ENCODE measurements around the gene SHB.

Gene SHB, protein sequence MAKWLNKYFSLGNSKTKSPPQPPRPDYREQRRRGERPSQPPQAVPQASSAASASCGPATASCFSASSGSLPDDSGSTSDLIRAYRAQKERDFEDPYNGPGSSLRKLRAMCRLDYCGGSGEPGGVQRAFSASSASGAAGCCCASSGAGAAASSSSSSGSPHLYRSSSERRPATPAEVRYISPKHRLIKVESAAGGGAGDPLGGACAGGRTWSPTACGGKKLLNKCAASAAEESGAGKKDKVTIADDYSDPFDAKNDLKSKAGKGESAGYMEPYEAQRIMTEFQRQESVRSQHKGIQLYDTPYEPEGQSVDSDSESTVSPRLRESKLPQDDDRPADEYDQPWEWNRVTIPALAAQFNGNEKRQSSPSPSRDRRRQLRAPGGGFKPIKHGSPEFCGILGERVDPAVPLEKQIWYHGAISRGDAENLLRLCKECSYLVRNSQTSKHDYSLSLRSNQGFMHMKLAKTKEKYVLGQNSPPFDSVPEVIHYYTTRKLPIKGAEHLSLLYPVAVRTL

DNA sequence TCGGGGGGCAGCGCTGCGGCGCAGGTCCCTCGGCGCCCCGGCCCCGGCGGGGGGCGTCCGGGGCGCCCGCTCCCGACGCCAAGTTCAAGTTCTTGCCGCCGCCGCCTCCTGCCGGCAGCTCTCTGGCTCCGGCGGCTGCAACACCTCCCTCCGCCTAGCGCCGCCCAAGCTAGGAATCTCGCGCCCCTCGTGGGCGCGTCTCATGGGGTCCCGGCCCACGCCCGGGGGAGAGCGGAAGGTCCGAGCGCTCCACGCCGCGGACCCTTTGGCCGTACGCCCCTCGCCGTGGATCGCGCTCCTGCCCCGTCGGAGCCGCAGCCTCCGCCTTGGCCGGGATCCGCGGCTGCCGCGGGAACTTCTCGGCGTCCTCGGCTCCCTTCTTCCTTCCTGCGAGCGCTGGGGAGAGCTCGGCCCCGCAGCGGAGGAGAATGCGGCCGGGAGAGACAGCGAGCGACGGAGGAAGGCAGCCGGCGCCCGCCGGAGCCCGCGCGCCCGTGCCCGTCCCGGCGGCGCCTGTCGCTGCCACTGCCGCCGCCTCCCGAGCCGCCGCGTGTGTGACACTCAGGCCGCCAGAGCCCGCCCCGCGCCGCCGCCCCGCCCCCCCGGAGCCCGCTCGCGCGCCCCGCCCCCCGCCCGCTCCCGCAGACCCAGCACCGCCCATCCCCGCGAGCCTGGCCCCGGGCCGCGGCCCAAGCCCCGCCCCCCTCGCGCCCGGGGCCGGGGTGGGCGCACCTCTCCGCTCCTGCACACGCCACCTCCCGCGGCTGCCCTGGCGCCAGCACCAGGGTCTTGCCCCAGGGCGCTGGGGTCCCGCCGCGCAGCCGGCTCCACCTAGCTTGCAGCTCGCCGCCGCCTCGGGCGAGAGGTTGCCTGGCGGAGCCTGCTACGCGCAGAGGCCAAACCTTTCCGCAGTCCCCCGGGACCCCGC, at the start of gene SHB:
SHB (minus strand) TSS at position 527 of the 928 bp plus-strand sequence. CDS start 582 bp downstream, outside the sequence.
- Mint-ChIP-seq H3K4me3 (peak within 1 kb of the TSS; percentile 80), H3K9me3 (no peaks in the 10 kb centered on the region), H3K27me3 (peaks cover 20% of the 10 kb centered on the region), H3K4me1 (ENCODE audit: low read depth) (peaks cover 29% of the 10 kb centered on the region), H3K27ac (no peak within 1 kb of the TSS), H3K36me3 (ENCODE audit: low read depth) (no peaks in the 10 kb centered on the region)

DNA sequence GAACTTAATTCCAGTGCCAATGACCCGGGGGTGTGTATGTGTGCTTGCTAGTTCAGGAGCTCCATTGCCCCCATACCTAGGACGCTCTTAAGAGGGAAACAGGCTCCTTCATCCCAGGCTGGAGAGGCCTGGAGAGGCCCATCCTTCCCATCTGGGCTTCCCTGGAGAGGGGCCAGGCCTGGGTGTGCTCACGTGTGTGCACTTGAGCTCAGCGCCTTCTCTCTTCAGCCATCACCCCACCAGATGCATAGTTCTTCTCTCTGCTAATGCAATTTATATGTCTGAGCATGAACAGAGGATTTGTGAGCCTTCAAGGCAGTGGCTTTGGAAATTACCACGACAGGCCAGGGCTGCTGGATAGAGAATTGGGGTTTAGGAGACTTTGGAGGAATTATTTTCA, 48.6 kb upstream of the SHB start:
- Mint-ChIP-seq H3K9me3 (no peaks in the 10 kb centered on the region), H3K4me3 (no peak overlapping the region), H3K27me3 (peaks cover 1% of the 10 kb centered on the region), H3K27ac (no peak overlapping the region), H3K4me1 (ENCODE audit: low read depth) (no peaks in the 10 kb centered on the region), H3K36me3 (ENCODE audit: low read depth) (no peaks in the 10 kb centered on the region)

DNA sequence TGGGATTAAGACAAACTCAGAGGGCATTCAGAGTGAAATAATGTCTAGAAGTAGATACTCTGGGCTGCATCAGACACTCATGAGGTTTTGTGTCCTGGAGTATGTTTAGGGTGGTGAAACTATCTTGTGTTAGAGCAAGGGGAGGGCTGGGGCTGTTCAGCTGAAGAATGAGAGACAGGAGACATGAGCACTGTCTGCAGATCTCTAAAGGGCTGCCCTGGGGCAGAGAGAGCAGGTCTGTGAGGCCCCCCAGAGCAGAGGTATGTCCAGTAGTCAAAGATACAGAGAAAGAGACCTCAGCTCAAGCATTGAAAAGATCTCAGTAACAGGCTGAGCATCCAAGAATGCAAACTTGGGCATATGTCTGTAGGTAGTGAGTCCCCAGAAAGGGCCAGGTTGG, 45.9 kb upstream of the SHB start:
- no peaks in the 10 kb centered on the region for H3K36me3 Mint-ChIP-seq (ENCODE audit: low read depth)
- H3K9me3 Mint-ChIP-seq: no peaks in the 10 kb centered on the region
- peaks cover 12% of the 10 kb centered on the region for H3K27me3 Mint-ChIP-seq
- no peaks in the 10 kb centered on the region for H3K4me1 Mint-ChIP-seq (ENCODE audit: low read depth)
- no peak overlapping the region for H3K4me3 Mint-ChIP-seq
- H3K27ac Mint-ChIP-seq: no peak overlapping the region

DNA sequence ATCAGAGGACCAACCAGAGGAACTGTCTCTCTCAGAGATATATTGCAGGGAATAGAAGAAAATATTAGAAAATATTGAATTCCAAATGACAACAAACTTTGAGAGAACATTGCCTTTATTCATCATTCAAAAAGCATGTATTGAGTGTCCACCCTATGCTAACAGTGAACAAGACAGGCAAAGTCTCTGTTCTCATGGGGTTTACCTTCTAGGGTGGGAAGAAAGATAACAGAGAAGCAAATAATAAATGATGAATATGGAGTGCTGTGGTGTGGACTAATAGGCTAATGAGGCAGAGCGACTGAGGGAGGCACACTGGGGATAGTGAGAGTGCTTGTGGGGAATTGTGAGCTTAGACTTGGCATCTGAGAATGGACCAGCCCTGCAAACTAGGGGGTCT, 43.4 kb upstream of the SHB start:
- Mint-ChIP-seq H3K27ac (no peak overlapping the region), H3K4me1 (ENCODE audit: low read depth) (no peaks in the 10 kb centered on the region), H3K36me3 (ENCODE audit: low read depth) (no peaks in the 10 kb centered on the region), H3K4me3 (no peak overlapping the region), H3K9me3 (no peaks in the 10 kb centered on the region), H3K27me3 (peaks cover 16% of the 10 kb centered on the region)

DNA sequence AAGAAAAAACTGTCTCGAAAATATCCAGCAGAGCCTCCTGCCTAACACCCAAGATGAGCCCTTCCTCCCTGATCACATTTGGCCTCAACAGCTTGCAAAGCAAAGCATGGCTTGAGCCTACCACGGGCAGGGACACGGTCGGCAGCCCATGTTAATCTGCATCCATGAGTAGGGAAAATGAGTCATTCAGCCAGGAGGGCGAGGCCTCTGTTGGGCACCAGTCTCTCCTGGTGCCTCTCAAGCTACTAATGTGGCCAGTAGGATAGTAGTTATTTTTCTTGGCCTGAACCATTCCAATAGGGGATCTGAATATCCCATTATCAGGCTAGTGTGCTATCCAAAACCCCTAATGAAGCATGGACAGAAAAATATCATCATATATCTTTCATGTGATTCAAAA, 43.0 kb upstream of the SHB start:
- Mint-ChIP-seq H3K36me3 (ENCODE audit: low read depth) (no peaks in the 10 kb centered on the region), H3K4me1 (ENCODE audit: low read depth) (no peaks in the 10 kb centered on the region), H3K27ac (no peak overlapping the region), H3K27me3 (peaks cover 16% of the 10 kb centered on the region), H3K4me3 (no peak overlapping the region), H3K9me3 (no peaks in the 10 kb centered on the region)

DNA sequence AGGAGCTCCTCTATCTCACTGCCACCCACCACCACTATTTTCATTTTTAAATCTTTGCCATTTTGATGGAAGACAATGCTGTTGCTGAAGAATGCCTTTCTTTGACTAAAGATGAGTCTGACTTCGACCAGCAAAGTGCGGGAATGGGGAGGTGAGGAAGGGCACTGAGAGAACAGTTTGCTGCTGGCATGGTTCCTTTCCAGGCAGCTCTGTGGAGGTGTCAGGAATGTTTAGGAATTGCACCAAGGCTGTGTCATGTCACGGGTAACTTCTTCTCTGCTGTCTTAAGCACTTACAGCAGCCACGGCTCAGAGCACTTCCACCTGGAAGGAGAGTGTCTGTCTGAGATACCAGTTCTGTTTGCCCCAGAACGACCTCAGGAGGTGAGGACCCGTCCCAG, 41.4 kb upstream of the SHB start:
- Mint-ChIP-seq H3K4me3 (no peak overlapping the region), H3K36me3 (ENCODE audit: low read depth) (no peaks in the 10 kb centered on the region), H3K27ac (no peak overlapping the region), H3K27me3 (peaks cover 21% of the 10 kb centered on the region), H3K4me1 (ENCODE audit: low read depth) (no peaks in the 10 kb centered on the region), H3K9me3 (no peaks in the 10 kb centered on the region)

DNA sequence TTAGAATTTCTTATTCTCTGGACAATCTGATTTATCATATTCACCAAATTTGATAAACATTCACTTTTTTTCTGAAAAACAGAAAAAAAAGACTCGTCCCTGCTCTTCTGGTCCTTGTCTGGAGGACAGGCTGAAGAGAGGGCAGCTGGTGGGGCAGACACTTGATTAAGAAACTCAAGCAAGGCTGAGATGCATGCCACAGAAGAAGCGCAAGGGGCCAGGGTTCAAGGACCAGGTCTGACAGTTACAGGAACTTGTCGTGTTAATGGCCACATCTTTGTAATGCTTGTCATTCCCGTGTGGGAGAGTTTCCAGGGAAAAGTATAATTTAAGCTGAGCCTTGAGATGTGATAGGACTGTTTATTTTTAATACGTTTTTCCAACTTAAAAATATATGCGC, 40.6 kb upstream of the SHB start:
- Mint-ChIP-seq H3K9me3 (no peaks in the 10 kb centered on the region), H3K27ac (no peak overlapping the region), H3K4me1 (ENCODE audit: low read depth) (no peaks in the 10 kb centered on the region), H3K4me3 (no peak overlapping the region), H3K27me3 (peaks cover 25% of the 10 kb centered on the region), H3K36me3 (ENCODE audit: low read depth) (no peaks in the 10 kb centered on the region)

DNA sequence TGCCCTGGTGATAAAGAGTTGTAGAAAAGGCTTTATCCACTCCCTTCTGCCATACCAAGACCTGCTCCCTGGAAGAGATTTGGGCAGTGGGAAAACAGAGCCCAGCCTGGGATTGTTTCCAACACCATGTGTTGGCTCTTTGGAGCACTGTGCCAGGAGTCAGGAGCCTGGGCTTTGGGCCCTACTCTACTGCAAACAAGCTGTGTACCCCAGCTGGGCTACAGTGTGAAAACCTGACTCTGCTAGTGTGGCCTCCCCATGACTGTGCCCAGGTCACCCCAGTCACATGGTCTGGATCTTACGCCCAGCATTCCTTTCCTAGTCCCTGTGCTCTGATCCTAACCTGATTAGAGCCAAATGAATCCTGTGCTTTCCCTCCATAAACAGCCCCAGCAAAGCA, 39.3 kb upstream of the SHB start:
- H3K27ac Mint-ChIP-seq: no peak overlapping the region
- H3K4me3 Mint-ChIP-seq: no peak overlapping the region
- H3K36me3 Mint-ChIP-seq (ENCODE audit: low read depth): no peaks in the 10 kb centered on the region
- no peaks in the 10 kb centered on the region for H3K4me1 Mint-ChIP-seq (ENCODE audit: low read depth)
- no peaks in the 10 kb centered on the region for H3K9me3 Mint-ChIP-seq
- peaks cover 33% of the 10 kb centered on the region for H3K27me3 Mint-ChIP-seq

DNA sequence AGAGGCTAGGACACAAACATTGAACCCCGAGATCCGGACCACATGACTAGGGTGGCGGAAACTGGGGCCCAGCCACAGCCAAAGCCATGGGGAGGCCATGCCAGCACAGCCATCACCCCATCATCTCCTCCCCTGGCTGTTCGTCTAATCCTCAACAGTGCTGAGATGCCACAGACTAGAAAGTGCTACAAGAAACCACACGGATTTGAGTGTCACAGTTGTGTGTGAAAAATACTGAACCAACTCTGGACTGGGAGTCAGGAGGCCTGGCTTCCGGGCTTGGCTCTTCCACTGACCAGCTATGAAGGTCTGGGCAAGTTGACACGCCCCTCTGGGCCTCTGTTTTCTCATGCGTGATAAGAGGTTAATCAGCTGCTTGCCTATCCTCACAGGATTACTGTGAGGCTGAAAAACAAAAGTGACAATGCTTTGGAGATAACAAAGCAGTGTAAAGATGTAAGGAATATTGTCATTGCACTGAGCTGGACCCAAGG, 38.8 kb upstream of the SHB start:
- Mint-ChIP-seq H3K4me1 (ENCODE audit: low read depth) (no peaks in the 10 kb centered on the region), H3K27me3 (peaks cover 37% of the 10 kb centered on the region)

DNA sequence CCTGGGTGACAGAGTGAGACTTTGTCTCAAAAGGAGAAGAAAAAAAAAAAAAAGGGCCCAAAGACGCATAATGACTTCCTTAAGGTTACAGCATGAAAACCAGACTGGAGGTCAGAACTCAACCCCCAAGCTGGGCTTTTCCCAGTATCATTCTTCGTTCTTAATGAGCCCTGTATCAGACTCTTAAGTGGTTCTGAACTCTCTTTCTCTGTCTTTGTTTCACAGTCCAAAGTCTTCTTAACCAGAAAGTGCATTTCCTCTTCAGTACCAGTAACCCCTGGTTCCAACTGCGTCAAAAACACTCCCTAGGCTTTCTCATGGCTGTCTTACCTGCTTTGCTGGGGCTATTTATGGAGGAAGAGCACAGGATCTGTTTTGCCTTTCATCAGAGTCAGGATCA, 38.4 kb upstream of the SHB start:
- no peaks in the 10 kb centered on the region for H3K36me3 Mint-ChIP-seq (ENCODE audit: low read depth)
- no peak overlapping the region for H3K4me3 Mint-ChIP-seq
- no peak overlapping the region for H3K27ac Mint-ChIP-seq
- no peaks in the 10 kb centered on the region for H3K9me3 Mint-ChIP-seq
- no peaks in the 10 kb centered on the region for H3K4me1 Mint-ChIP-seq (ENCODE audit: low read depth)
- H3K27me3 Mint-ChIP-seq: peaks cover 35% of the 10 kb centered on the region

More for the DNA sequence above, 38.8 kb upstream of the SHB start:
- Mint-ChIP-seq H3K36me3 (ENCODE audit: low read depth) (no peaks in the 10 kb centered on the region), H3K9me3 (no peaks in the 10 kb centered on the region), H3K27ac (no peak overlapping the region), H3K4me3 (no peak overlapping the region)

DNA sequence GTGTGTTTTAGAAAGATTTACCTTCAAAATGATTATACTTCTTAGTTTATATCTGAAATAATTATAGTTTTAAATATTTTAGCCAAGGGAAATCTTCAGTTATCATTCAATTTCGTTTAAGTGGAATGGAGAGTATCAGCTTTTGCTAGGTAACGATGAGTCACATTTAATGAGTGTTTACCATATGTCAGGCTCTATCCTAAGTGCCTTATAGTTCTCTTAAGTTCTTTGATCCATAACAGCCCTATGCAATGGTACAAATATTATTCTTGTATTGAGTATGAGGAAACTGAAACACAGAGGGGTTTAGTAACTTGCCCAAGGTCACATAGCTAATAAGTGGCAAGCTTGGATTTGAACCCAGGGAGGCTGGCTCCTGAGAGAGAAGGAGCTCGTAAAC, 37.5 kb upstream of the SHB start:
- Mint-ChIP-seq H3K4me1 (ENCODE audit: low read depth) (no peaks in the 10 kb centered on the region), H3K9me3 (no peaks in the 10 kb centered on the region), H3K27ac (no peak overlapping the region), H3K4me3 (no peak overlapping the region), H3K36me3 (ENCODE audit: low read depth) (no peaks in the 10 kb centered on the region), H3K27me3 (peaks cover 34% of the 10 kb centered on the region)

DNA sequence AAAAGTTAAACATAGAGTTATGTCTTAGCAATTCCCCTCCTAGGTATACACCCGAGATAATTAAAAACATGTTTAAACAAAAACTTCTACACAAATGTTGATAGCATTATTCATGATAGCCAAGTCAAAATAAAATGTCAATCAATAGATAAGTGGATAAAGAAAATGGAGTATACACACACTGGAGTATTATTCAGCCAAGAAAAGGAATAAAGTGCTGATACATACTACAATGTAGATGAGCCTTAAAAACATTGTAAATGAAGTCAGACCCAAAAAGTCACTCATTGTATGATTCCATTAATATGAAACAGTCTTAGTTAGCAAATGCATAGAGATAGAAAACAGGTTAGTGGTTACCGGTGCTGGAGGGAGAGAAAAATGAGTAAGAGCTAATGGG, 34.3 kb upstream of the SHB start:
- Mint-ChIP-seq H3K27ac (no peak overlapping the region), H3K27me3 (peaks cover 43% of the 10 kb centered on the region), H3K4me1 (ENCODE audit: low read depth) (no peaks in the 10 kb centered on the region), H3K36me3 (ENCODE audit: low read depth) (no peaks in the 10 kb centered on the region), H3K4me3 (no peak overlapping the region), H3K9me3 (no peaks in the 10 kb centered on the region)

DNA sequence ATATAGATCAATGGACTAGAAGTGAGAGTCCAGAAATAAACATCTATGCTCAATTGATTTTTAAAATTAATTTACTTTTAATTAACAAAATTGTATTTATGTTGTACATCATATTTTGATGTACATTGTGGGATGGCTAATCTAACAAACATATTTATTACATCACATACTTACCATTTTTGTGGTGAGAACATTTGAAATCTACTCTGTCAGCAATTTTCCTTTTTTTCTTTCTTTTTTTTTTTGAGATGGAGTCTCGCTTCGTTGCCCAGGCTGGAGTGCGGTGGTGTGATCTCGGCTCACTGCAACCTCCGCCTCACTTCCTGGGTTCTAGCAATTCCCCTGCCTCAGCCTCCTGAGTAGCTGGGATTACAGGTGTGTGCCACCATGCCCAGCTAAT, 32.4 kb upstream of the SHB start:
- H3K4me3 Mint-ChIP-seq: no peak overlapping the region
- H3K36me3 Mint-ChIP-seq (ENCODE audit: low read depth): no peaks in the 10 kb centered on the region
- no peaks in the 10 kb centered on the region for H3K9me3 Mint-ChIP-seq
- no peak overlapping the region for H3K27ac Mint-ChIP-seq
- H3K27me3 Mint-ChIP-seq: peaks cover 44% of the 10 kb centered on the region
- H3K4me1 Mint-ChIP-seq (ENCODE audit: low read depth): no peaks in the 10 kb centered on the region

DNA sequence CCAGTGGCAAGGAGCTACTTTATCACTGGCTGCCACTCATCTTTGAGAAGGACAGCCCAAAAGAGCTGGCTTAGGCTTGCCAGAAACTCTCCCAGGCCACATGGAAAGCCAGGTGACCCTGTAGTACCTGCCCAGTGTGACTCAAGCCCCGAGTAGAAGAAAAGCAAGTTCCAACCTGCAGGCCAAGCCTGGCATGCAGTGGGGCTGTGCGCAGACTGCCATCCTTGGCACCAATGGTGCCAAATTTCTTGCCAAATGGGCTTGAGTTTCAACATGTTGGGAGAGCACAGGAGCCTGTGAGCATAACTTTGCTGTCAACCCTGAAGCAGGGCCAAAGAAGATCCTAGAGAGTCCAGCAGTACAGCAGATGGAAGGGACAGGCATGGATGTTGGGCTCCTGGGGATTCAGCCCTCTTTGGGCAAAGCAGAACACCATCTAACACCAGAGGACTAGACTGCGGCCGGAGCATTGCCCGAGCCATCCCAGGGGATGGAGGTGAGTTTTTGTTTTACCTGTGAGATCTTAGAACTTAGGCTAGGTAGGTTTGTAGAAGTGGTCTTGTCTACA, 27.3 kb upstream of the SHB start:
- H3K9me3 Mint-ChIP-seq: no peaks in the 10 kb centered on the region
- no peaks in the 10 kb centered on the region for H3K36me3 Mint-ChIP-seq (ENCODE audit: low read depth)
- no peak overlapping the region for H3K27ac Mint-ChIP-seq
- no peaks in the 10 kb centered on the region for H3K4me1 Mint-ChIP-seq (ENCODE audit: low read depth)
- peaks cover 24% of the 10 kb centered on the region for H3K27me3 Mint-ChIP-seq
- no peak overlapping the region for H3K4me3 Mint-ChIP-seq

DNA sequence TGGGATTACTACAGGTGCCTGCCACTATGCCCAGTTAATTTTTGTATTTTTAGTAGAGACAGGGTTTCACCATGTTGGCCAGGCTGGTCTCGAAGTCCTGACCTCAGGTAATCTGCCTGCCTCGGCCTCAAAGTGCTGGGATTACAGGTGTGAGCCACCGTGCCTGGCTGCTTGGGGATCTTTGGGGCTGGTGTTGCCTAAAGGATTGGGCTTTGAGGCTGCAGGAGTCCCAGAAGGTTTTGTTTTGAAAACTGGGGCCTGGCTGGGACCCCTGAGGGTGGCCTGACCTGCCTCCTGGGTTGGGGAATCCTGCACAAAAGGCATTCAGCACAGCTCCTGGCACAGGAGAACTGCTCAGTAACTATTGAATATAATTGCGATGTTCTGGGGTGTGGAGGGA, 25.1 kb upstream of the SHB start:
- Mint-ChIP-seq H3K9me3 (no peaks in the 10 kb centered on the region), H3K4me1 (ENCODE audit: low read depth) (no peaks in the 10 kb centered on the region), H3K27ac (no peak overlapping the region), H3K4me3 (no peak overlapping the region), H3K27me3 (peaks cover 12% of the 10 kb centered on the region), H3K36me3 (ENCODE audit: low read depth) (no peaks in the 10 kb centered on the region)

Measured in stimulated activated naive CD8-positive, alpha-beta T cell treated with anti-CD3 and anti-CD28 coated beads, Interleukin-15, Interleukin-2, amounts not matched to agents 100 ng/mL and 50 ng/mL, for 24 hours (primary cell).